ENCODE results near the gene WDR6. TPM values are rescaled to one million over a fixed set of nuclear protein-coding genes. Genes with fewer than 3 reads are reported as not detected.

The WDR6 gene
- total RNA-seq, 2 experiments from 2014 or later = 132 to 134 TPM

- no peaks in the 10 kb centered on the region for H3K9me3 ChIP-seq (ENCODE audit: control insufficient read depth in 1 of 2, insufficient read depth in 1 of 2, low read length in 2 of 2)
- ATAC-seq (ENCODE audit: poor library complexity) = no peak
- intact Hi-C loops (cut with DNase I, micrococcal nuclease) = loop anchor here in 1 of 2 experiments (2.0 to 5.0 kb wide), 2 partner anchors 62 to 137 kb away; partner anchors contain the start of gene CCDC71
- H3K27ac ChIP-seq (ENCODE audit: low read depth in 1 of 2, low read length in 2 of 2) = peak overlapping the region; percentile 87 to 94
- H3K27me3 Mint-ChIP-seq = no peaks in the 10 kb centered on the region
- H3K4me3 ChIP-seq (ENCODE audit: low read length) = no peak overlapping the region
- no peaks in the 10 kb centered on the region for H3K9me3 Mint-ChIP-seq
- H3K27ac Mint-ChIP-seq = peak overlapping the region; percentile 93
- peaks cover 27% of the 10 kb centered on the region for H3K4me1 Mint-ChIP-seq (ENCODE audit: low read depth)
- CTCF ChIA-PET = interaction anchor here (2.1 kb wide), 1 partner anchor 8 kb away, joined by 15 read pairs; the partner anchor contains the start of gene NDUFAF3
- H3K4me3 Mint-ChIP-seq = no peak overlapping the region
- POLR2A ChIA-PET = interaction anchor here (0.9 to 2.5 kb wide), 4 partner anchors 9 to 63 kb away, joined by 3 to 10 read pairs (median 6); partner anchors contain the start of genes NDUFAF3, QRICH1 and WDR6
- TF ChIP-seq CTCF (IDR thresholded peaks at IDR 0.05) = no peak
- DNase-seq = no peak
- H3K36me3 Mint-ChIP-seq (ENCODE audit: low read depth) = peaks cover 79% of the 10 kb centered on the region
- peaks cover 27% of the 10 kb centered on the region for H3K4me1 ChIP-seq (ENCODE audit: insufficient read depth, low read length)
- H3K36me3 ChIP-seq (ENCODE audit: insufficient read depth, low read length) = peaks cover 69% of the 10 kb centered on the region
- H3K27me3 ChIP-seq (ENCODE audit: control insufficient read depth in 1 of 2, insufficient read depth in 2 of 2, low read length in 2 of 2) = no peaks in the 10 kb centered on the region
These were observed 23.1 kb downstream of the WDR6 start for GRCh38 chr3:49030321-49030720.

GRCh38 chr3:49032646-49033304, 25.6 kb downstream of the WDR6 start:
- H3K4me3 Mint-ChIP-seq = no peak overlapping the region
- TF ChIP-seq CTCF (IDR thresholded peaks at IDR 0.05) = no peak
- ChIA-PET CTCF (interaction anchor here (1.2 to 1.8 kb wide), 2 partner anchors 43 to 62 kb away, joined by 4 to 5 read pairs; partner anchors contain the start of genes P4HTM and QRICH1), POLR2A (interaction anchor here (2.5 kb wide), 1 partner anchor 61 kb away, joined by 10 read pairs; the partner anchor contains the start of gene QRICH1)
- no peak for DNase-seq
- peaks cover 70% of the 10 kb centered on the region for H3K36me3 ChIP-seq (ENCODE audit: insufficient read depth, low read length)
- H3K27ac ChIP-seq (ENCODE audit: low read depth in 1 of 2, low read length in 2 of 2) = no peak overlapping the region
- H3K27me3 ChIP-seq (ENCODE audit: control insufficient read depth in 1 of 2, insufficient read depth in 2 of 2, low read length in 2 of 2) = no peaks in the 10 kb centered on the region
- no peak overlapping the region for H3K4me3 ChIP-seq (ENCODE audit: low read length)
- H3K4me1 Mint-ChIP-seq (ENCODE audit: low read depth) = peaks cover 15% of the 10 kb centered on the region
- peaks cover 18% of the 10 kb centered on the region for H3K4me1 ChIP-seq (ENCODE audit: insufficient read depth, low read length)
- no peaks in the 10 kb centered on the region for H3K27me3 Mint-ChIP-seq
- peaks cover 79% of the 10 kb centered on the region for H3K36me3 Mint-ChIP-seq (ENCODE audit: low read depth)
- intact Hi-C loops (cut with DNase I, micrococcal nuclease) = loop anchor here in 1 of 2 experiments (5.0 kb wide), 1 partner anchor 135 kb away; the partner anchor contains the start of gene CCDC71
- H3K27ac Mint-ChIP-seq = peak overlapping the region; percentile 93
- ATAC-seq (ENCODE audit: poor library complexity) = no peak
- H3K9me3 Mint-ChIP-seq = no peaks in the 10 kb centered on the region
- H3K9me3 ChIP-seq (ENCODE audit: control insufficient read depth in 1 of 2, insufficient read depth in 1 of 2, low read length in 2 of 2) = no peaks in the 10 kb centered on the region

- Histone ChIP-seq H3K27me3 (ENCODE audit: control insufficient read depth in 1 of 2, insufficient read depth in 2 of 2, low read length in 2 of 2) (no peaks in the 10 kb centered on the region), H3K4me1 (ENCODE audit: insufficient read depth, low read length) (no peaks in the 10 kb centered on the region), H3K4me3 (ENCODE audit: low read length) (no peak overlapping the region), H3K36me3 (ENCODE audit: insufficient read depth, low read length) (peaks cover 79% of the 10 kb centered on the region), H3K9me3 (ENCODE audit: control insufficient read depth in 1 of 2, insufficient read depth in 1 of 2, low read length in 2 of 2) (no peaks in the 10 kb centered on the region), H3K27ac (ENCODE audit: low read depth in 1 of 2, low read length in 2 of 2) (no peak overlapping the region)
- no peaks in the 10 kb centered on the region for H3K9me3 Mint-ChIP-seq
- no peak overlapping the region for H3K4me3 Mint-ChIP-seq
- POLR2A ChIA-PET = interaction anchor here (0.9 kb wide), 1 partner anchor 13 kb away, joined by 3 read pairs; the partner anchor contains the start of gene NDUFAF3
- intact Hi-C loops (cut with DNase I, micrococcal nuclease) = loop anchor here in 1 of 2 experiments (5.0 kb wide), 1 partner anchor 133 kb away; the partner anchor contains the start of gene CCDC71
- H3K4me1 Mint-ChIP-seq (ENCODE audit: low read depth) = peaks cover under 1% of the 10 kb centered on the region
- H3K27ac Mint-ChIP-seq = peak overlapping the region; percentile 27
- CTCF ChIA-PET = interaction anchor here (1.2 to 1.8 kb wide), 2 partner anchors 13 to 60 kb away, joined by 3 to 5 read pairs; partner anchors contain the start of genes NDUFAF3 and QRICH1
- no peak for ATAC-seq (ENCODE audit: poor library complexity)
- H3K27me3 Mint-ChIP-seq = no peaks in the 10 kb centered on the region
- TF ChIP-seq CTCF (IDR thresholded peaks at IDR 0.05) = no peak
- DNase-seq = no peak
- H3K36me3 Mint-ChIP-seq (ENCODE audit: low read depth) = peaks cover 64% of the 10 kb centered on the region
These were observed 27.5 kb downstream of the WDR6 start for GRCh38 chr3:49034650-49035049.
